ENCODE measurements around the gene ITIH1. TPM values are rescaled to one million over a fixed set of nuclear protein-coding genes. Genes with fewer than 3 reads are reported as not detected.

Gene ITIH1
- total and polyA plus RNA-seq, 2 of the 4 experiments (the other 2 are of a cell fraction), result not detected

DNA sequence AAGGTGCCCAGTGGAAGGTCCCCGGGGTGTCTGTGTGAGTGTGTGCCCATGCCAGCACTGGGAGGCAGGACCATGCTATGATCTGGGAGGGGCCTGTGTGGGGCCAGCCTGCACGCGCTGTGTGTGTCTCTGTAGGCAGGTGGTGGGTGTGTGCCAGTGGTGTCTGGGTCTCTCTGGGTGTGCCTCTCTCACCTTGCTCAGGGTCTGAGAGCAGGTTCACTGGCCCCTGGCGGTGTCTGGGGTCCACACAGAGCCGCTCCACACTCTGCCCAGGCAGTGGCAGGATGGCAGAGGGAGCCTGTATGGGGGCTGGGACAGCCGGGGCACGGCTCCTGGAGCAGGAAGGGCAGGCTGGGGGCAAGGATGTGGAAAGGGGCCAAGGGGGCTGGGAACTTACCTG is 40.5 kb downstream of the ITIH1 start:
- no TSS peak for BruUV-seq (replicated peaks)
- Histone ChIP-seq H3K4me1 (ENCODE audit: control insufficient read depth, insufficient read depth, low read length) (no peaks in the 10 kb centered on the region), H3K14ac (replicated peaks; ENCODE audit: low read depth, low read length) (no peak overlapping the region), H3K9me3 (ENCODE audit: control insufficient read depth, insufficient read depth, low read length) (no peaks in the 10 kb centered on the region), H3K23ac (ENCODE audit: low read depth, low read length) (no peak overlapping the region), H3K79me1 (ENCODE audit: low read depth in 1 of 2, low read length in 2 of 2) (no peaks in the 10 kb centered on the region), H2BK120ac (ENCODE audit: low read depth, low read length) (no peak overlapping the region), H3K36me3 (ENCODE audit: control insufficient read depth, insufficient read depth, low read length) (no peaks in the 10 kb centered on the region), H4K8ac (ENCODE audit: low read depth in 2 of 2, low read length in 2 of 2) (no peak overlapping the region), H3K4me3 (ENCODE audit: insufficient read depth, low read depth, low read length) (no peak overlapping the region), H3K56ac (ENCODE audit: extremely low read depth, insufficient read depth, low read length) (no peak overlapping the region), H3K27ac (ENCODE audit: insufficient read depth, low read length) (no peak overlapping the region), H3K9ac (ENCODE audit: low read depth, low read length) (no peak overlapping the region), H3K4ac (ENCODE audit: low read depth, low read length) (no peak overlapping the region), H4K91ac (ENCODE audit: insufficient read depth, low read depth, low read length) (no peak overlapping the region), H2AFZ (replicated peaks; ENCODE audit: low read length, poor library complexity) (no peak overlapping the region), H3K4me2 (ENCODE audit: low read depth, low read length) (no peak overlapping the region), H2BK5ac (ENCODE audit: low read depth, low read length, poor library complexity, severe bottlenecking) (no peak overlapping the region), H3K27me3 (ENCODE audit: control insufficient read depth, insufficient read depth, low read length) (peaks cover 10% of the 10 kb centered on the region), H4K20me1 (ENCODE audit: insufficient read depth, low read length) (no peaks in the 10 kb centered on the region), H2BK20ac (ENCODE audit: low read depth, low read length) (no peak overlapping the region), H4K5ac (ENCODE audit: low read depth, low read length) (no peak overlapping the region), H2AK9ac (replicated peaks; ENCODE audit: low read depth, low read length, poor library complexity) (no peak overlapping the region), H2AK5ac (ENCODE audit: low read depth, low read length) (no peak overlapping the region), H3K9me1 (ENCODE audit: insufficient read depth, low read length) (no peaks in the 10 kb centered on the region), H3K18ac (ENCODE audit: low read depth, low read length) (no peak overlapping the region), H2BK15ac (ENCODE audit: low read depth, low read length) (no peak overlapping the region)
- DNase-seq (no peak), ATAC-seq (ENCODE audit: low read depth) (no peak)
- dilution Hi-C loops (cut with HindIII; ENCODE audit: low sequenced_read_pairs, unreplicated experiment), result no loop called here
- intact Hi-C loops (cut with micrococcal nuclease), result no loop called here
- in situ Hi-C loops (cut with MboI; ENCODE audit: low sequenced_read_pairs), result no loop called here
- ChIA-PET CTCF (no interaction called here), POLR2A (ENCODE audit: unreplicated experiment) (no interaction called here)
- TF ChIP-seq SMC3 (IDR thresholded peaks at IDR 0.05; ENCODE audit: low read depth, low read length), result no peak
- no peak for TF ChIP-seq FOS (IDR thresholded peaks at IDR 0.05; ENCODE audit: low read depth, low read length)
- TF ChIP-seq RFX5 (IDR thresholded peaks at IDR 0.05; ENCODE audit: low read depth, low read length), result no peak
- TF ChIP-seq BHLHE40 (IDR thresholded peaks at IDR 0.05; ENCODE audit: low read depth, low read length), result no peak
- TF ChIP-seq CHD1 (IDR thresholded peaks at IDR 0.05; ENCODE audit: low read depth, low read length), result no peak
- no peak for TF ChIP-seq CEBPB (IDR thresholded peaks at IDR 0.05; ENCODE audit: low read depth, low read length)
- TF ChIP-seq, protein P1, sequence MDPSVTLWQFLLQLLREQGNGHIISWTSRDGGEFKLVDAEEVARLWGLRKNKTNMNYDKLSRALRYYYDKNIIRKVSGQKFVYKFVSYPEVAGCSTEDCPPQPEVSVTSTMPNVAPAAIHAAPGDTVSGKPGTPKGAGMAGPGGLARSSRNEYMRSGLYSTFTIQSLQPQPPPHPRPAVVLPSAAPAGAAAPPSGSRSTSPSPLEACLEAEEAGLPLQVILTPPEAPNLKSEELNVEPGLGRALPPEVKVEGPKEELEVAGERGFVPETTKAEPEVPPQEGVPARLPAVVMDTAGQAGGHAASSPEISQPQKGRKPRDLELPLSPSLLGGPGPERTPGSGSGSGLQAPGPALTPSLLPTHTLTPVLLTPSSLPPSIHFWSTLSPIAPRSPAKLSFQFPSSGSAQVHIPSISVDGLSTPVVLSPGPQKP (IDR thresholded peaks at IDR 0.05; ENCODE audit: borderline replicate concordance, low read depth, low read length), result no peak
- no peak for TF ChIP-seq NFE2L2 (IDR thresholded peaks at IDR 0.05; ENCODE audit: low read depth, low read length)
- no peak for TF ChIP-seq MAFK (IDR thresholded peaks at IDR 0.05; ENCODE audit: low read depth, low read length)
- no peak for TF ChIP-seq RCOR1 (IDR thresholded peaks at IDR 0.05; ENCODE audit: insufficient replicate concordance, low read length)
- WGBS, 2 experiments (ENCODE audit: extremely low coverage in 2 of 2, insufficient read length in 1 of 2), result 79% methylated on average over 2 of the region's 7 CpGs; no CpG with 5 or more reads in 1 of the 2 experiments

Data from IMR-90 (cell line).